HT-29 (cell line): Measurements from ENCODE around the gene CACNA2D1. TPM values are rescaled to one million over a fixed set of nuclear protein-coding genes. Genes with fewer than 3 reads are reported as not detected.
A peak's percentile ranks its signal among the peaks of the same experiment; 100 is the strongest.
"Not testable (repeated sequence)": the region's sequence is repeated elsewhere in the genome, so short reads cannot be mapped to it uniquely, and the experiment has no call there.

Source experiments
- DNase-seq: peaks from one replicate; pipeline ENCODE4 v3.0.0-alpha.2; 2015; ENCODE audit warnings: low spot score
- total RNA-seq: library from RNA; depleted of rRNA; stranded (reverse); fragments of >200 nt; shearing (Covaris generic); gene quantifications from 2 replicates; pipeline ENCODE4 v1.2.3, GENCODE V29; 2014

The CACNA2D1 gene
- total RNA-seq, 1 experiment from 2014 or later, result not detected

GRCh38 chr7:82049891-82050533, 393.6 kb downstream of the CACNA2D1 start:
- DNase-seq, result peak; percentile 65

- DNase-seq, result no peak
Observed at GRCh38 chr7:82049442-82049841, 394.1 kb downstream of the CACNA2D1 start.

- DNase-seq, result peak; percentile 77
Observed at GRCh38 chr7:82044497-82045080, 399.0 kb downstream of the CACNA2D1 start.

DNA sequence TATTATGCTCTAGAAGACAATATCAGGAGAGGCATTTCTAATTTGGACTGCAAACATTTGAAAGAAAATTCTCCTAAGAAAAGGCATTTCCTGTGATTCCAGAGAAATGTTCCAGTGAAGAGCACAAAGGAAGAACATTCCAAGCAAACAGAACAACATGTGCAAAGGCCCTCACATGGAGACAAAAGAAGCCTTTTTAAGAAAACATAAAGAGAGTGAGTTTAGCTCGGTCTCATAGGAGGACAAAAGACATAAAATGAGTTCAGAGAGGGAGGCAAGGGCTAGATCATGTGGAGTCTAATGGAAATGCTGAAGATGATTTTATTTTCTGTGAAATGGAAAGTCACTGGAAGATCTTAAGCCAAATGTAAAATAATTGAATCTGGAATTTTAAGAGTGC, 404.0 kb downstream of the CACNA2D1 start:
- no peak for DNase-seq

- no peak for DNase-seq
Observed at GRCh38 chr7:82036146-82036886, 407.3 kb downstream of the CACNA2D1 start.

GRCh38 chr7:82035456-82035855, 408.1 kb downstream of the CACNA2D1 start:
- no peak for DNase-seq

GRCh38 chr7:82032901-82033300, 410.7 kb downstream of the CACNA2D1 start:
- no peak for DNase-seq

GRCh38 chr7:82029236-82029913, 414.2 kb downstream of the CACNA2D1 start:
- DNase-seq, result no peak

- no peak for DNase-seq
Observed at GRCh38 chr7:82028097-82028496, 415.5 kb downstream of the CACNA2D1 start.

- no peak for DNase-seq
Observed at GRCh38 chr7:82021713-82022112, 421.9 kb downstream of the CACNA2D1 start.

DNA sequence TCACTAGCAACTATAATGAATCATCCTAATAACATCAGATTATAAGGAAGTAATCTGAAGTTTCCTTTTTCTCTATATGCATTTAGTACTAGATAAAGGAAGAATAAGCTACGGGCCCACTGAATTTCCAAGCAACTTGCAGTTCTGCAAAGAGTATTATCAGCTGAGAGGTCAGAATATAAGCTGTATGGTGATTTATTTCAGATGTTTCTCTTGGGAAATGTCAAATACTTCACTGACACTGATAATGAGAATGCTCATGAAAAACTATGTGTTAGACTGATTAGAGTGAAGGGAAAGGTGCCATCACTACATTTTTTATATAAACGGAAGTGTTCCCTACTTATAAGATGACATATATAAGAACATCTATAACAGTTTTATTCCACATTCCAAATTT, 422.5 kb downstream of the CACNA2D1 start:
- DNase-seq, result no peak

DNA sequence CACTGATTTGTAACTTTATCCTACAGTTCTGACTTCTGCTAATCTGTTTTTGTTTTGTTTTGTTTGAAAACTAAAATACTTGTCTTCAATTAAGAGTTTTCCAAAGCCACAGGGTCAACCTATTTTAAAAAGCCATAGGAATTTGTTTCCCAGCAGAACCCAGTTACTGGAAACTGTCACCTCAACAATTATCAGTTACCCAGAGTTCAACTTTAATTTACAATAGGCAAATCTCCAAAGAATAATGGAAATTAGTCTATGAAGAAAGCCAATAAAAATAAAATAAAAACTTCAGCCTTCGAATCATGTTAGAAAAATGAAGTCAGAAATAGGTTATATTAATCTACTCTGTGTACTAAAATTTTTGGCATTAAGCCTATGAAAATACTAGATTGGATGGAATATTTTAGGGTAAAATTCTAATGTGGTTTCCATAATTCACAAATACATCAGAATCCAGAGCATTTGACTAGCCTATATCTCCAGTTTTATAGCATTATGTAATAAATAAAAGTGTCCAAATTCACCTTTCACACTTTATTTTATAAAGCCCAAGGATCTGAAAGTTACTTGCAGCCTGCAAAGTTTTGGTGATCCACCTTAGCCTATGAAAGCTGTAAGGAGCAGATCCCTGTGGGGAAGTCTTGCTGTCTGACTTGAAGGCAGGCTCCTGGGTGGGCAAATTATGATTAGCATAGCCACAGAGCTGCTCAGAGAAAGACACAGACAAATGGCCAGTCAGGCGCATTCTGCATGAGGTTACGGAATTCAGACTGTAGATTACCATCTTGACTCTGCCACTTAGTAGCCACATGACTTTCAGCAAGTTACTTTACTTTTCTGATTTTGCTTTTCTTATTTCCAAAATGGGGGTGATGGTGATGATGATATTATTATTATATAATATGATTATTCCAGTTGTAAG, 423.8 kb downstream of the CACNA2D1 start:
- no peak for DNase-seq

GRCh38 chr7:82018226-82018625, 425.4 kb downstream of the CACNA2D1 start:
- DNase-seq, result no peak

- DNase-seq, result peak; percentile 47
Observed at GRCh38 chr7:82017334-82017943, 426.1 kb downstream of the CACNA2D1 start.

DNA sequence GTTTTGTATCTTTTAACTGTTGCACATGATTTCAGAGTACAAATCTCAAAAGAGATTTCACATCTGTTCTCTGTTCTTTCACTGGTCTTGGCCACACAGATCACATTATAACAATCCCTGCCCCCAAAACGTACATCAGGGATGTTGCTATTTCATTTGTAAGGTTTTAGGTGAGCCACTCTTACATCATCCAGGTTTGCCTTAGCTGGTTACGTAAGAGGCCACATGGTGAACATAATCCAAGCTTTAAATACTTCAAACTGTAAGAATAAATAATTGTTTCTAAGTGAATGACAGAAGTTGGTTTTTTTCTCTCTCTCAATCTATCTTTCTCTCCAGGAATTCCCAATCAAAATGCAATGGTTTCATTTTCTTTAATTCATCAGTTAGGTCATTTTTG, 427.8 kb downstream of the CACNA2D1 start:
- no peak for DNase-seq

- DNase-seq, result not testable (repeated sequence)
Observed at GRCh38 chr7:82014574-82014973, 429.0 kb downstream of the CACNA2D1 start.

- no peak for DNase-seq
Observed at GRCh38 chr7:82012453-82012852, 431.1 kb downstream of the CACNA2D1 start.

DNA sequence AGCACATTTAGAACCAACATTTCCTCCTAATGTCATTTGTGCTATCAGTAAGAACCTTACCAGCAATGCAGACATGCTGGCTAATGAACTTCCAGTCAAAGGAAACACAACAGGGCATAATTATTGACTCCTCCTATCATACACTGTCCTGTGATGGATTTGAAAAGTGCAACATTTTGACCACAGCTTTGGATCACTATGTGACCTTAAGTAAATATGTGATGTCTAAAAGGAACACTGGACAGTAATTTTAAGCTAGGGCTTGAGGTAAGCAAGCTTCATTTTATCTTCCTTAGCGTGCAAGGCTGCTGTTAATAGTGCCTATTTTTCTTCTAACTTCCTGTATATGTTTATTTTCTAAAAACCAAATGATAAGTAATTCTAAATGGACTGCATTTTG, 433.2 kb downstream of the CACNA2D1 start:
- no peak for DNase-seq

GRCh38 chr7:82007315-82007714, 436.3 kb downstream of the CACNA2D1 start:
- DNase-seq, result no peak

GRCh38 chr7:82005056-82005455, 438.5 kb downstream of the CACNA2D1 start:
- no peak for DNase-seq

GRCh38 chr7:81993186-81993585, 450.4 kb downstream of the CACNA2D1 start:
- DNase-seq, result no peak
